Naive B cell (primary cell): ENCODE measurements around the gene SORBS2. TPM values are rescaled to one million over a fixed set of nuclear protein-coding genes. Genes with fewer than 3 reads are reported as not detected.

Source experiments
- ATAC-seq, 2 donors: fragments of 150-1000 bp; cut with Tn5 transposase; 2 replicates each; pipeline ENCODE4 v1.10.0; 2021; ENCODE audit warnings: low read depth in 2 of 2, mild to moderate bottlenecking in 2 of 2, moderate library complexity in 2 of 2
- DNase-seq: peaks from one replicate; pipeline ENCODE4 v3.0.0; 2022
- H3K27ac Mint-ChIP-seq, 6 donors: one replicate each; pipeline ENCODE4 v1.8.0; 2020 to 2022; ENCODE audit warnings: mild to moderate bottlenecking in 6 of 6, mixed read lengths in 6 of 6, moderate library complexity in 5 of 6, inconsistent platforms in 2 of 6
- H3K27me3 Mint-ChIP-seq, 3 donors: one replicate each; pipeline ENCODE4 v1.8.0; 2021 to 2022; ENCODE audit warnings: mixed read lengths in 3 of 3, mild to moderate bottlenecking in 1 of 3
- H3K36me3 Mint-ChIP-seq, 2 donors: one replicate each; pipeline ENCODE4 v1.8.0; 2020 to 2022; ENCODE audit warnings: mixed read lengths in 2 of 2, inconsistent platforms in 1 of 2, mild to moderate bottlenecking in 1 of 2
- H3K4me1 Mint-ChIP-seq, 3 donors: one replicate each; pipeline ENCODE4 v1.8.0; 2020 to 2022; ENCODE audit warnings: mixed read lengths in 3 of 3, inconsistent platforms in 1 of 3, mild to moderate bottlenecking in 1 of 3, moderate library complexity in 1 of 3
- H3K4me3 Mint-ChIP-seq, 8 donors: one replicate each; pipeline ENCODE4 v1.8.0; 2020 to 2022; ENCODE audit warnings: mild to moderate bottlenecking in 8 of 8, mixed read lengths in 8 of 8, moderate library complexity in 8 of 8, inconsistent platforms in 2 of 8
- H3K9me3 Mint-ChIP-seq, 7 donors: one replicate each; pipeline ENCODE4 v1.8.0; 2020 to 2022; ENCODE audit warnings: mixed read lengths in 7 of 7, mild to moderate bottlenecking in 5 of 7, inconsistent platforms in 2 of 7, moderate library complexity in 1 of 7
- polyA plus RNA-seq, 6 donors: library from polyadenylated mRNA; unstranded; fragments of 300-500 nt; fragmentation: Illumina TruSeq; gene quantifications; one replicate each; pipeline ENCODE4 v1.2.3, GENCODE V29; 2021; ENCODE audit warnings: low read depth in 6 of 6

Gene SORBS2
- polyA plus RNA-seq, 6 donors from 2014 or later: not detected

GRCh38 chr4:185809121-185809520 is 2.9 kb downstream of the SORBS2 start:
- peaks cover 0 to 10% (median 9%) of the 10 kb centered on the region in 3 donors for H3K27me3 Mint-ChIP-seq
- H3K4me3 Mint-ChIP-seq: no peak overlapping the region
- no peaks in the 10 kb centered on the region for H3K9me3 Mint-ChIP-seq
- H3K36me3 Mint-ChIP-seq: peaks cover 0 to 4% of the 10 kb centered on the region in 2 donors
- DNase-seq (no peak), ATAC-seq (no peak)
- peaks cover 11 to 20% (median 11%) of the 10 kb centered on the region in 3 donors for H3K4me1 Mint-ChIP-seq
- no peak overlapping the region for H3K27ac Mint-ChIP-seq

GRCh38 chr4:185805979-185806378 is 6.0 kb downstream of the SORBS2 start:
- ATAC-seq: no peak
- Mint-ChIP-seq H3K27ac (no peak overlapping the region), H3K9me3 (peaks cover 0 to 5% (median 0%) of the 10 kb centered on the region in 7 donors), H3K4me3 (no peak overlapping the region), H3K4me1 (peaks cover 0 to 4% (median 2%) of the 10 kb centered on the region in 3 donors), H3K36me3 (no peaks in the 10 kb centered on the region), H3K27me3 (peaks cover 0 to 4% (median 0%) of the 10 kb centered on the region in 3 donors)
- DNase-seq: no peak

GRCh38 chr4:185805262-185805802 is 6.7 kb downstream of the SORBS2 start:
- ATAC-seq (no peak), DNase-seq (no peak)
- H3K9me3 Mint-ChIP-seq: peaks cover 0 to 10% (median 0%) of the 10 kb centered on the region in 7 donors
- no peak overlapping the region for H3K4me3 Mint-ChIP-seq
- H3K4me1 Mint-ChIP-seq: no peaks in the 10 kb centered on the region
- H3K27ac Mint-ChIP-seq: no peak overlapping the region
- peaks cover 0 to 4% (median 0%) of the 10 kb centered on the region in 3 donors for H3K27me3 Mint-ChIP-seq
- no peaks in the 10 kb centered on the region for H3K36me3 Mint-ChIP-seq

GRCh38 chr4:185803022-185803421 is 9.0 kb downstream of the SORBS2 start:
- Mint-ChIP-seq H3K4me1 (no peaks in the 10 kb centered on the region), H3K36me3 (no peaks in the 10 kb centered on the region), H3K27me3 (peaks cover 0 to 4% (median 0%) of the 10 kb centered on the region in 3 donors), H3K27ac (no peak overlapping the region), H3K9me3 (peaks cover 0 to 10% (median 0%) of the 10 kb centered on the region in 7 donors), H3K4me3 (no peak overlapping the region)
- ATAC-seq (no peak), DNase-seq (no peak)

GRCh38 chr4:185801471-185801870 is 10.5 kb downstream of the SORBS2 start:
- Mint-ChIP-seq H3K36me3 (no peaks in the 10 kb centered on the region), H3K9me3 (peaks cover 0 to 10% (median 0%) of the 10 kb centered on the region in 7 donors), H3K4me3 (no peak overlapping the region), H3K27ac (no peak overlapping the region), H3K27me3 (peaks cover 0 to 10% (median 4%) of the 10 kb centered on the region in 3 donors), H3K4me1 (no peaks in the 10 kb centered on the region)
- no peak for DNase-seq
- no peak for ATAC-seq

GRCh38 chr4:185800266-185800945 is 11.6 kb downstream of the SORBS2 start:
- Mint-ChIP-seq H3K27ac (no peak overlapping the region), H3K4me1 (no peaks in the 10 kb centered on the region), H3K27me3 (peaks cover 0 to 10% (median 2%) of the 10 kb centered on the region in 3 donors), H3K36me3 (no peaks in the 10 kb centered on the region), H3K9me3 (peaks cover 0 to 10% (median 0%) of the 10 kb centered on the region in 7 donors), H3K4me3 (peak overlapping the region in 1 of 8 donors; percentile 54)
- no peak for ATAC-seq
- no peak for DNase-seq

- ATAC-seq (no peak), DNase-seq (no peak)
- H3K36me3 Mint-ChIP-seq: no peaks in the 10 kb centered on the region
- peaks cover 0 to 10% (median 0%) of the 10 kb centered on the region in 7 donors for H3K9me3 Mint-ChIP-seq
- no peaks in the 10 kb centered on the region for H3K4me1 Mint-ChIP-seq
- H3K4me3 Mint-ChIP-seq: no peak overlapping the region
- peaks cover 0 to 10% (median 0%) of the 10 kb centered on the region in 3 donors for H3K27me3 Mint-ChIP-seq
- H3K27ac Mint-ChIP-seq: no peak overlapping the region
These were observed 12.6 kb downstream of the SORBS2 start for GRCh38 chr4:185799442-185799841.

- DNase-seq: no peak
- no peak overlapping the region for H3K4me3 Mint-ChIP-seq
- peaks cover 0 to 10% (median 0%) of the 10 kb centered on the region in 7 donors for H3K9me3 Mint-ChIP-seq
- H3K27ac Mint-ChIP-seq: no peak overlapping the region
- H3K4me1 Mint-ChIP-seq: no peaks in the 10 kb centered on the region
- H3K27me3 Mint-ChIP-seq: peaks cover 0 to 10% (median 0%) of the 10 kb centered on the region in 3 donors
- no peaks in the 10 kb centered on the region for H3K36me3 Mint-ChIP-seq
- no peak for ATAC-seq
These were observed 14.2 kb downstream of the SORBS2 start for GRCh38 chr4:185797596-185798338.

GRCh38 chr4:185797018-185797417 is 15.0 kb downstream of the SORBS2 start:
- Mint-ChIP-seq H3K27ac (no peak overlapping the region), H3K36me3 (no peaks in the 10 kb centered on the region), H3K4me3 (no peak overlapping the region), H3K9me3 (peaks cover 0 to 6% (median 0%) of the 10 kb centered on the region in 7 donors), H3K4me1 (no peaks in the 10 kb centered on the region), H3K27me3 (peaks cover 0 to 10% (median 0%) of the 10 kb centered on the region in 3 donors)
- no peak for ATAC-seq
- no peak for DNase-seq

- no peaks in the 10 kb centered on the region for H3K4me1 Mint-ChIP-seq
- H3K27me3 Mint-ChIP-seq: peaks cover 0 to 10% (median 0%) of the 10 kb centered on the region in 3 donors
- H3K4me3 Mint-ChIP-seq: no peak overlapping the region
- no peak overlapping the region for H3K27ac Mint-ChIP-seq
- peaks cover 0 to 6% (median 0%) of the 10 kb centered on the region in 7 donors for H3K9me3 Mint-ChIP-seq
- no peak for ATAC-seq
- no peak for DNase-seq
- no peaks in the 10 kb centered on the region for H3K36me3 Mint-ChIP-seq
These were observed 15.8 kb downstream of the SORBS2 start for GRCh38 chr4:185796176-185796575.

GRCh38 chr4:185794637-185795036 is 17.4 kb downstream of the SORBS2 start:
- no peak for ATAC-seq
- no peaks in the 10 kb centered on the region for H3K36me3 Mint-ChIP-seq
- no peak overlapping the region for H3K27ac Mint-ChIP-seq
- H3K4me3 Mint-ChIP-seq: no peak overlapping the region
- H3K9me3 Mint-ChIP-seq: no peaks in the 10 kb centered on the region
- peaks cover 0 to 10% (median 0%) of the 10 kb centered on the region in 3 donors for H3K27me3 Mint-ChIP-seq
- no peaks in the 10 kb centered on the region for H3K4me1 Mint-ChIP-seq
- DNase-seq: no peak

GRCh38 chr4:185793716-185794115 is 18.3 kb downstream of the SORBS2 start:
- peaks cover 0 to 10% (median 0%) of the 10 kb centered on the region in 3 donors for H3K27me3 Mint-ChIP-seq
- no peak overlapping the region for H3K27ac Mint-ChIP-seq
- no peaks in the 10 kb centered on the region for H3K9me3 Mint-ChIP-seq
- no peak for ATAC-seq
- H3K4me1 Mint-ChIP-seq: no peaks in the 10 kb centered on the region
- no peaks in the 10 kb centered on the region for H3K36me3 Mint-ChIP-seq
- no peak overlapping the region for H3K4me3 Mint-ChIP-seq
- DNase-seq: no peak

- no peak for ATAC-seq
- Mint-ChIP-seq H3K27ac (no peak overlapping the region), H3K36me3 (no peaks in the 10 kb centered on the region)
These were observed 18.9 kb downstream of the SORBS2 start for GRCh38 chr4:185793116-185793485.

More at GRCh38 chr4:185793116-185793485, 18.9 kb downstream of the SORBS2 start:
- Mint-ChIP-seq H3K27me3 (peaks cover 0 to 10% (median 0%) of the 10 kb centered on the region in 3 donors), H3K4me3 (no peak overlapping the region), H3K4me1 (no peaks in the 10 kb centered on the region), H3K9me3 (no peaks in the 10 kb centered on the region)
- DNase-seq: no peak
